HepG2 (cell line): ENCODE results near the gene TYW1. TPM values are rescaled to one million over a fixed set of nuclear protein-coding genes. Genes with fewer than 3 reads are reported as not detected.
A peak's percentile ranks its signal among the peaks of the same experiment; 100 is the strongest.
"Not testable (repeated sequence)": the region's sequence is repeated elsewhere in the genome, so short reads cannot be mapped to it uniquely, and the experiment has no call there.

Source experiments
- ATAC-seq: fragments of 200-7000 bp; cut with Tn5 transposase; 3 replicates; pipeline ENCODE4 v1.9.1; 2020; ENCODE audit warnings: mild to moderate bottlenecking, moderate library complexity
- BruUV-seq: library from RNA; stranded (reverse); fragments of 400-500 nt; replicated peaks from 2 replicates; lab custom pipeline; 2021; lab: Mats Ljungman, UMichigan
- CTCF ChIA-PET: fragments of 300-600 bp; formaldehyde crosslinking; extraction: SDS; loops from one replicate; lab custom pipeline; 2021; ENCODE audit warnings: low total read pairs, inconsistent platforms, low intra/inter-chr PET ratio; lab: Yijun Ruan, JAX
- POLR2A ChIA-PET: fragments of 350-600 bp; sonication (Branson Sonifier 250); formaldehyde crosslinking; loops from one replicate; lab custom pipeline; 2020; ENCODE audit warnings: antibody characterized with exemption, inconsistent platforms; lab: Yijun Ruan, JAX
- DNase-seq: peaks from one replicate; pipeline ENCODE4 v3.0.0-alpha.2; 2015; ENCODE audit warnings: low spot score
- FAIRE-seq: peaks from 3 replicates; lab custom pipeline; 2011; peaks lifted over from hg19 to GRCh38; lab: Jason Lieb, UNC
- H2AFZ ChIP-seq: one replicate; pipeline ENCODE4 v1.6.1; 2011; ENCODE audit warnings: low read length, inconsistent platforms
- H3K27ac ChIP-seq: fragments of 300-600 bp; 3 replicates; pipeline ENCODE4 v1.8.0; 2011; ENCODE audit warnings: mixed run types, mild to moderate bottlenecking, mixed read lengths, low read length, inconsistent platforms; ENCODE audit not compliant: insufficient read depth; ENCODE audit errors: extremely low read length
- H3K27me3 ChIP-seq, 2 experiments: fragments of 200-600 bp in 1 of 2; 2 replicates in 1 of 2; 3 replicates in 1 of 2; pipeline versions ENCODE4 v1.6.0 to v1.8.0; 2011; ENCODE audit warnings: low read length in 2 of 2, mild to moderate bottlenecking in 2 of 2, moderate library complexity in 2 of 2, inconsistent platforms in 1 of 2; ENCODE audit not compliant: insufficient read depth in 2 of 2, control insufficient read depth in 1 of 2
- H3K36me3 ChIP-seq, 2 experiments: fragments of 200-600 bp in 1 of 2; replicated peaks in 1 of 2; 2 replicates in 1 of 2; 3 replicates in 1 of 2; pipeline versions ENCODE4 v1.5.1 to v1.8.0; 2011; ENCODE audit warnings: low read length in 2 of 2, inconsistent platforms in 1 of 2; ENCODE audit not compliant: insufficient read depth in 2 of 2, control insufficient read depth in 1 of 2
- H3K4me1 ChIP-seq: 2 replicates; pipeline ENCODE4 v1.5.1; 2012; ENCODE audit warnings: low read length, inconsistent platforms; ENCODE audit not compliant: insufficient read depth
- H3K4me2 ChIP-seq: 2 replicates; pipeline ENCODE4 v1.6.0; 2011; ENCODE audit warnings: low read depth, low read length, inconsistent platforms
- H3K4me3 ChIP-seq, 3 experiments: fragments of 200-600 bp in 1 of 3; sonication (generic), shearing (Covaris generic) in 1 of 3; replicated peaks in 1 of 3; 2 replicates each; pipeline ENCODE4 v1.5.1; 2011 to 2016; ENCODE audit warnings: low read length in 3 of 3, inconsistent platforms in 2 of 3, low read depth in 2 of 3, mild to moderate bottlenecking in 2 of 3, control low read depth in 1 of 3, mixed read lengths in 1 of 3; ENCODE audit not compliant: insufficient read depth in 1 of 3
- H3K79me2 ChIP-seq: one replicate; pipeline ENCODE4 v1.6.1; 2011; ENCODE audit warnings: low read length, inconsistent platforms; ENCODE audit not compliant: insufficient read depth
- H3K9ac ChIP-seq: 2 replicates; pipeline ENCODE4 v1.6.0; 2011; ENCODE audit warnings: mild to moderate bottlenecking, low read depth, low read length, inconsistent platforms; ENCODE audit not compliant: insufficient read depth
- H3K9me3 ChIP-seq: 2 replicates; pipeline ENCODE4 v1.5.1; 2012; ENCODE audit warnings: mild to moderate bottlenecking, low read length
- H4K20me1 ChIP-seq: 2 replicates; pipeline ENCODE4 v1.6.0; 2011; ENCODE audit warnings: inconsistent platforms, mild to moderate bottlenecking, low read length, moderate library complexity; ENCODE audit not compliant: insufficient read depth
- BCL6 ChIP-seq: IDR thresholded peaks from 2 replicates; pipeline ENCODE4 v1.6.1; 2016; ENCODE audit warnings: missing genetic modification reagents, missing compliant biosample characterization
- STAG1 ChIP-seq: sonication (generic); formaldehyde crosslinking; IDR thresholded peaks from 2 replicates; pipeline ENCODE4 v1.4.0; 2020; ENCODE audit warnings: missing genetic modification reagents
- WGBS: methylation state at CpG from one replicate; pipeline ENCODE4 v1.1.6; 2017; ENCODE audit warnings: low lambda C conversion rate; 5-methylcytosine and 5-hydroxymethylcytosine counted together
- in situ Hi-C: cut with HindIII; loops from 2 replicates; pipeline ENCODE4 v1.10.0; 2017; ENCODE audit warnings: low pct_unique_long_range_greater_than_20kb; ENCODE audit not compliant: extremely low pct_ligation_motif_present
- intact Hi-C: fragments of 100-400 bp; cut with micrococcal nuclease; formaldehyde crosslinking; loops from one replicate; pipeline ENCODE4 v1.10.0; 2022; ENCODE audit not compliant: unreplicated experiment
- polyA plus RNA-seq, 8 experiments: library from polyadenylated mRNA; depleted of rRNA in 3 of 8; stranded (reverse) in 7 of 8; unstranded in 1 of 8; fragments of >200 nt; fragmentation: Illumina TruSeq in 4 of 8; extraction: Trizol in 4 of 8; gene quantifications; 2 replicates each; pipeline versions ENCODE4 v1.2.1 to v1.2.3, GENCODE V29; 2011 to 2016; ENCODE audit warnings: low read depth in 4 of 8, missing spikeins in 1 of 8, mixed read lengths in 1 of 8; ENCODE audit not compliant: insufficient read depth in 1 of 8
- total RNA-seq, 5 experiments: library from RNA; depleted of rRNA; stranded (reverse); fragments of >200 nt; fragmentation: Illumina TruSeq; extraction: Trizol; gene quantifications; 2 replicates each; pipeline ENCODE4 v1.2.3, GENCODE V29; 2016; ENCODE audit warnings: low read depth in 1 of 5
- TF ChIP-seq, protein P1 (sequence below): sonication (generic); formaldehyde crosslinking; IDR thresholded peaks from 2 replicates; pipeline ENCODE4 v1.5.0; 2020; ENCODE audit warnings: mild to moderate bottlenecking, missing genetic modification reagents, moderate library complexity

Gene TYW1
- total and polyA plus RNA-seq, 2 of the 13 experiments (the other 11 are each of a cell fraction or from before 2014, with no cell fraction given) = 8.6 to 17.6 TPM

DNA sequence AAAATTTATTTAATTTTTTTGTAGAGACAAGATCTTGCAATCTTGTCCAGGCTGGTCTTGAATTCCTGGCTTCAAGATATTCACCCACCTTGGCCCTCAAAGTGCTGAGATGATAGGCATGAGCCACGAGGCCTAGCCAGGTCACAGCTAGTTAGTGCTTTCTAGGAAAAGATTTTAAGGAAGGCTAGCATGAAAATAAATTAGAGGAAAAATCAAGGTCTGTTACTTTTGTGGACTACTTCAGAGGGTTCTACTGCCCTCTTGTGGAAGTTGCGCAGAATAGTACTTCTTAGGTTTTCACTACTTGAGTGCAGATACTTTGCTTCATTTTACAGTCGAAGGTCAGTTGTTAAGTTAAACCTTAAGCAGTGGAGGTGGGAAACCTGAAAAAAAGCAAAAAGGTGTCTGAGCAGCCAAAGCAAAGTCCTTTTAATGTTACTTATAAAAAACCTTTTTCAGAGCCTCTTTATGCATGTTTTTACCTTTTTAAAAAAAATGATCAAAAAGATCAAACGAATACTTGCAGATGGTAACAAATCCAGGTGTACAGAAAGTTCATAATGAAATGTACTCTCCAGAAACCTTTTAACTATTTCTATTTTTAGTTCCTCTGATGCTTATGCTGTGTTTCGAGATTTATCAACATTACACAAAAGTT lies 4.1 kb downstream of the TYW1 start:
- H3K79me2 ChIP-seq, H3K36me3 ChIP-seq, BruUV-seq, H4K20me1 ChIP-seq, intact Hi-C loops, ATAC-seq, H3K9ac ChIP-seq, H3K27me3 ChIP-seq, H3K27ac ChIP-seq, H3K4me3 ChIP-seq, CTCF ChIA-PET, H3K9me3 ChIP-seq, H3K4me1 ChIP-seq, H2AFZ ChIP-seq, in situ Hi-C loops, H3K4me2 ChIP-seq, POLR2A ChIA-PET: not testable (repeated sequence)
- DNase-seq (peak; percentile 34), FAIRE-seq (peak; percentile 88)
- 48% methylated on average over 4 of the region's 5 CpGs for WGBS
- TF ChIP-seq BCL6 (CRISPR knock-in tag) = peak; percentile 62
- peak; percentile 66 for TF ChIP-seq STAG1
- TF ChIP-seq, protein P1, sequence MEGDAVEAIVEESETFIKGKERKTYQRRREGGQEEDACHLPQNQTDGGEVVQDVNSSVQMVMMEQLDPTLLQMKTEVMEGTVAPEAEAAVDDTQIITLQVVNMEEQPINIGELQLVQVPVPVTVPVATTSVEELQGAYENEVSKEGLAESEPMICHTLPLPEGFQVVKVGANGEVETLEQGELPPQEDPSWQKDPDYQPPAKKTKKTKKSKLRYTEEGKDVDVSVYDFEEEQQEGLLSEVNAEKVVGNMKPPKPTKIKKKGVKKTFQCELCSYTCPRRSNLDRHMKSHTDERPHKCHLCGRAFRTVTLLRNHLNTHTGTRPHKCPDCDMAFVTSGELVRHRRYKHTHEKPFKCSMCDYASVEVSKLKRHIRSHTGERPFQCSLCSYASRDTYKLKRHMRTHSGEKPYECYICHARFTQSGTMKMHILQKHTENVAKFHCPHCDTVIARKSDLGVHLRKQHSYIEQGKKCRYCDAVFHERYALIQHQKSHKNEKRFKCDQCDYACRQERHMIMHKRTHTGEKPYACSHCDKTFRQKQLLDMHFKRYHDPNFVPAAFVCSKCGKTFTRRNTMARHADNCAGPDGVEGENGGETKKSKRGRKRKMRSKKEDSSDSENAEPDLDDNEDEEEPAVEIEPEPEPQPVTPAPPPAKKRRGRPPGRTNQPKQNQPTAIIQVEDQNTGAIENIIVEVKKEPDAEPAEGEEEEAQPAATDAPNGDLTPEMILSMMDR (CRISPR knock-in tag) = peak; percentile 18; the same call in 1 of the 2 replicates
- TF ChIP-seq, all 625 proteins: peak for 3; not testable (repeated sequence) for 622

DNA sequence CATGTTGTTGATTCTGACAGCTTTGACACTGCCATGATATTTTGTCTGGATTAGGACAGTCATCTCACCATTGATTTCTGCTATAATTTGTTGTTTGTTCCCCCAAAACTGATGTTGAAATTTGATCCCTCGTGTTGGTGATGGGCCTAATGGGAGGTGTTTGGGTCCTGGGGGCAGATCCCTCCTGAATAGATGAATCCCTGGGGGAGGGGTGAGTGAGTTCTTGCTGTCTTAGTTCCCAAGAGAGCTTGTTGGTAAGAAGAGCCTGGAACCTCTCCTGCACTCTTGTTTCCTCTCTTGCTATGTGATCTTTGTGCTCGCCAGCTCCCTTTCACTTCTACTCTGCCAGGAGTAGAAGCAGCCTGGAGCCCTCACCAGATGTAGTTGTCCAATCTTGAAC lies 7.5 kb downstream of the TYW1 start:
- POLR2A ChIA-PET, H3K4me3 ChIP-seq, BruUV-seq, H2AFZ ChIP-seq, H3K9me3 ChIP-seq, ATAC-seq, H3K79me2 ChIP-seq, DNase-seq, H3K4me2 ChIP-seq, H3K27ac ChIP-seq, intact Hi-C loops, H3K9ac ChIP-seq, FAIRE-seq, CTCF ChIA-PET, H4K20me1 ChIP-seq, in situ Hi-C loops, H3K27me3 ChIP-seq, H3K4me1 ChIP-seq: not testable (repeated sequence)
- H3K36me3 ChIP-seq = peaks cover 5 to 15% of the 10 kb centered on the region in 2 experiments; a peak in 4 of 5 replicates
- WGBS = 90% methylated on average over 2 of the region's 2 CpGs
